WTC11 (cell line): Measurements from ENCODE around the gene ATXN7. TPM values are rescaled to one million over a fixed set of nuclear protein-coding genes. Genes with fewer than 3 reads are reported as not detected.

ENCODE experiments used
- ATAC-seq: fragments of 200-7000 bp; cut with Tn5 transposase; 2 replicates; pipeline ENCODE4 v1.10.0; 2021; ENCODE audit warnings: mild to moderate bottlenecking, moderate library complexity
- CTCF ChIA-PET: fragments of 300-600 bp; sonication (Branson Sonifier 250); formaldehyde crosslinking; loops from one replicate; lab custom pipeline; 2021; ENCODE audit warnings: antibody characterized with exemption; lab: Charles Lee
- POLR2A ChIA-PET: fragments of 350-600 bp; sonication (Branson Sonifier 250); formaldehyde crosslinking; loops from one replicate; lab custom pipeline; 2021; ENCODE audit warnings: antibody characterized with exemption; lab: Charles Lee
- DNase-seq: peaks from one replicate; pipeline ENCODE4 v3.0.0; 2021; ENCODE audit warnings: low spot score
- H3K27ac Mint-ChIP-seq: 2 replicates; pipeline ENCODE4 v1.8.0; 2021; ENCODE audit warnings: mixed read lengths
- H3K27me3 Mint-ChIP-seq: 2 replicates; pipeline ENCODE4 v1.8.0; 2021; ENCODE audit warnings: low read depth, mild to moderate bottlenecking, moderate library complexity, mixed read lengths
- H3K36me3 Mint-ChIP-seq: 2 replicates; pipeline ENCODE4 v1.8.0; 2021; ENCODE audit warnings: mixed read lengths
- H3K4me1 Mint-ChIP-seq: 2 replicates; pipeline ENCODE4 v1.8.0; 2022; ENCODE audit warnings: mixed read lengths
- H3K4me3 Mint-ChIP-seq: 2 replicates; pipeline ENCODE4 v1.8.0; 2021; ENCODE audit warnings: mild to moderate bottlenecking, moderate library complexity, mixed read lengths
- H3K9me3 Mint-ChIP-seq: 2 replicates; pipeline ENCODE4 v1.8.0; 2021; ENCODE audit warnings: mixed read lengths
- ATF1 ChIP-seq: sonication (generic); formaldehyde crosslinking; IDR thresholded peaks from 2 replicates; pipeline ENCODE4 v1.8.1; 2023; ENCODE audit warnings: mild to moderate bottlenecking, moderate library complexity, missing genetic modification reagents
- CREB1 ChIP-seq: sonication (generic); formaldehyde crosslinking; IDR thresholded peaks from 2 replicates; pipeline ENCODE4 v1.8.0; 2023; ENCODE audit warnings: mild to moderate bottlenecking, missing genetic modification reagents
- JAZF1 ChIP-seq: fragments of 250-450 bp; sonication (Bioruptor Pico); IDR thresholded peaks from 2 replicates; pipeline ENCODE4 v1.9.0; 2021; ENCODE audit warnings: moderate library complexity, mild to moderate bottlenecking, inconsistent platforms
- JUN ChIP-seq: sonication (generic); formaldehyde crosslinking; IDR thresholded peaks from 2 replicates; pipeline ENCODE4 v1.8.0; 2023; ENCODE audit warnings: mild to moderate bottlenecking, missing genetic modification reagents
- KAT7 ChIP-seq: sonication (generic); formaldehyde crosslinking; IDR thresholded peaks from 2 replicates; pipeline ENCODE4 v1.8.1; 2023; ENCODE audit warnings: missing genetic modification reagents, mild to moderate bottlenecking, borderline replicate concordance
- NR1H2 ChIP-seq: sonication (generic); formaldehyde crosslinking; IDR thresholded peaks from 2 replicates; pipeline ENCODE4 v1.9.0; 2021; ENCODE audit warnings: mild to moderate bottlenecking, moderate library complexity, missing genetic modification reagents
- RORB ChIP-seq: fragments of 250-450 bp; sonication (Bioruptor Pico); IDR thresholded peaks from 2 replicates; pipeline ENCODE4 v1.9.0; 2021; ENCODE audit warnings: mild to moderate bottlenecking
- SP1 ChIP-seq: sonication (generic); formaldehyde crosslinking; conservative IDR thresholded peaks from 2 replicates; pipeline ENCODE4 v1.8.1; 2022; ENCODE audit warnings: missing genetic modification reagents
- ZNF121 ChIP-seq: sonication (generic); formaldehyde crosslinking; IDR thresholded peaks from 2 replicates; pipeline ENCODE4 v1.8.0; 2023; ENCODE audit warnings: missing genetic modification reagents
- ZNF138 ChIP-seq: sonication (generic); formaldehyde crosslinking; conservative IDR thresholded peaks from 2 replicates; pipeline ENCODE4 v1.8.1; 2022; ENCODE audit warnings: mild to moderate bottlenecking, moderate library complexity, missing genetic modification reagents
- total RNA-seq: library from RNA; stranded (reverse); gene quantifications from 3 replicates; pipeline ENCODE4 v1.2.3, GENCODE V29; 2021
- TF ChIP-seq, protein P1 (sequence below): sonication (generic); formaldehyde crosslinking; IDR thresholded peaks from 2 replicates; pipeline ENCODE4 v1.8.0; 2023; ENCODE audit warnings: mild to moderate bottlenecking, missing genetic modification reagents
- TF ChIP-seq, protein P2 (sequence below): sonication (generic); formaldehyde crosslinking; IDR thresholded peaks from 2 replicates; pipeline ENCODE4 v1.8.1; 2023; ENCODE audit warnings: mild to moderate bottlenecking, missing genetic modification reagents, borderline replicate concordance
- TF ChIP-seq, protein P3 (sequence below): sonication (generic); formaldehyde crosslinking; IDR thresholded peaks from 2 replicates; pipeline ENCODE4 v1.8.1; 2022; ENCODE audit warnings: low read depth, mild to moderate bottlenecking, moderate library complexity, missing genetic modification reagents, borderline replicate concordance
- TF ChIP-seq, protein P4 (sequence below): sonication (generic); formaldehyde crosslinking; IDR thresholded peaks from 2 replicates; pipeline ENCODE4 v1.8.0; 2022; ENCODE audit warnings: missing genetic modification reagents
- TF ChIP-seq, protein P5 (sequence below): fragments of 250-450 bp; sonication (Bioruptor Pico); IDR thresholded peaks from 2 replicates; pipeline ENCODE4 v1.8.0; 2021; ENCODE audit warnings: mild to moderate bottlenecking

The ATXN7 gene
- total RNA-seq, 1 experiment from 2014 or later = 11.7 TPM

DNA sequence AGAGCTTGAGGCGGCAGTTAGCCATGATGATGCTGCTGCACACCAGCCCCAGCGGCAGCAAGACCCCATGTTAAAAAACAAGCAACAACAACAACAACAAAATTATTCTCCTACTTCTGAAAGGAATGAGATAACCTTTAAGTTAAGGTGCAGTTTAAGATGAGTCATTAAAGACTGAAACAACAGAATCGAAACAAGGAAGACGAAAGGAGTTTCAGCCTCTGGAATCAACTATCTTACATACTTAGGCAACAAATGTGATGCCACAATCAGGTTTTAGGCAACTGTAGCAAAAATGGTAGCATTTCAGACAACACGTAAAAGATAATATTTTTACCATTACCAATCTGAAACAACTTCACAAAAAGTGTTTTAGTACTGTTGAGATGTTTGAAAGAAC is 36.3 kb downstream of the ATXN7 start:
- TF ChIP-seq ATF1 (CRISPR knock-in tag) (no peak), ZNF121 (CRISPR knock-in tag) (no peak), CREB1 (CRISPR knock-in tag) (no peak), JUN (no peak), NR1H2 (no peak), ZNF138 (CRISPR knock-in tag) (no peak), SP1 (CRISPR knock-in tag) (no peak), KAT7 (CRISPR knock-in tag) (no peak), RORB (CRISPR knock-in tag) (no peak), JAZF1 (CRISPR knock-in tag) (no peak)
- TF ChIP-seq, protein P1, sequence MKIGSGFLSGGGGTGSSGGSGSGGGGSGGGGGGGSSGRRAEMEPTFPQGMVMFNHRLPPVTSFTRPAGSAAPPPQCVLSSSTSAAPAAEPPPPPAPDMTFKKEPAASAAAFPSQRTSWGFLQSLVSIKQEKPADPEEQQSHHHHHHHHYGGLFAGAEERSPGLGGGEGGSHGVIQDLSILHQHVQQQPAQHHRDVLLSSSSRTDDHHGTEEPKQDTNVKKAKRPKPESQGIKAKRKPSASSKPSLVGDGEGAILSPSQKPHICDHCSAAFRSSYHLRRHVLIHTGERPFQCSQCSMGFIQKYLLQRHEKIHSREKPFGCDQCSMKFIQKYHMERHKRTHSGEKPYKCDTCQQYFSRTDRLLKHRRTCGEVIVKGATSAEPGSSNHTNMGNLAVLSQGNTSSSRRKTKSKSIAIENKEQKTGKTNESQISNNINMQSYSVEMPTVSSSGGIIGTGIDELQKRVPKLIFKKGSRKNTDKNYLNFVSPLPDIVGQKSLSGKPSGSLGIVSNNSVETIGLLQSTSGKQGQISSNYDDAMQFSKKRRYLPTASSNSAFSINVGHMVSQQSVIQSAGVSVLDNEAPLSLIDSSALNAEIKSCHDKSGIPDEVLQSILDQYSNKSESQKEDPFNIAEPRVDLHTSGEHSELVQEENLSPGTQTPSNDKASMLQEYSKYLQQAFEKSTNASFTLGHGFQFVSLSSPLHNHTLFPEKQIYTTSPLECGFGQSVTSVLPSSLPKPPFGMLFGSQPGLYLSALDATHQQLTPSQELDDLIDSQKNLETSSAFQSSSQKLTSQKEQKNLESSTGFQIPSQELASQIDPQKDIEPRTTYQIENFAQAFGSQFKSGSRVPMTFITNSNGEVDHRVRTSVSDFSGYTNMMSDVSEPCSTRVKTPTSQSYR (CRISPR knock-in tag) = no peak
- TF ChIP-seq, protein P2, sequence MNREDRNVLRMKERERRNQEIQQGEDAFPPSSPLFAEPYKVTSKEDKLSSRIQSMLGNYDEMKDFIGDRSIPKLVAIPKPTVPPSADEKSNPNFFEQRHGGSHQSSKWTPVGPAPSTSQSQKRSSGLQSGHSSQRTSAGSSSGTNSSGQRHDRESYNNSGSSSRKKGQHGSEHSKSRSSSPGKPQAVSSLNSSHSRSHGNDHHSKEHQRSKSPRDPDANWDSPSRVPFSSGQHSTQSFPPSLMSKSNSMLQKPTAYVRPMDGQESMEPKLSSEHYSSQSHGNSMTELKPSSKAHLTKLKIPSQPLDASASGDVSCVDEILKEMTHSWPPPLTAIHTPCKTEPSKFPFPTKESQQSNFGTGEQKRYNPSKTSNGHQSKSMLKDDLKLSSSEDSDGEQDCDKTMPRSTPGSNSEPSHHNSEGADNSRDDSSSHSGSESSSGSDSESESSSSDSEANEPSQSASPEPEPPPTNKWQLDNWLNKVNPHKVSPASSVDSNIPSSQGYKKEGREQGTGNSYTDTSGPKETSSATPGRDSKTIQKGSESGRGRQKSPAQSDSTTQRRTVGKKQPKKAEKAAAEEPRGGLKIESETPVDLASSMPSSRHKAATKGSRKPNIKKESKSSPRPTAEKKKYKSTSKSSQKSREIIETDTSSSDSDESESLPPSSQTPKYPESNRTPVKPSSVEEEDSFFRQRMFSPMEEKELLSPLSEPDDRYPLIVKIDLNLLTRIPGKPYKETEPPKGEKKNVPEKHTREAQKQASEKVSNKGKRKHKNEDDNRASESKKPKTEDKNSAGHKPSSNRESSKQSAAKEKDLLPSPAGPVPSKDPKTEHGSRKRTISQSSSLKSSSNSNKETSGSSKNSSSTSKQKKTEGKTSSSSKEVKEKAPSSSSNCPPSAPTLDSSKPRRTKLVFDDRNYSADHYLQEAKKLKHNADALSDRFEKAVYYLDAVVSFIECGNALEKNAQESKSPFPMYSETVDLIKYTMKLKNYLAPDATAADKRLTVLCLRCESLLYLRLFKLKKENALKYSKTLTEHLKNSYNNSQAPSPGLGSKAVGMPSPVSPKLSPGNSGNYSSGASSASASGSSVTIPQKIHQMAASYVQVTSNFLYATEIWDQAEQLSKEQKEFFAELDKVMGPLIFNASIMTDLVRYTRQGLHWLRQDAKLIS (CRISPR knock-in tag) = no peak
- TF ChIP-seq, protein P3, sequence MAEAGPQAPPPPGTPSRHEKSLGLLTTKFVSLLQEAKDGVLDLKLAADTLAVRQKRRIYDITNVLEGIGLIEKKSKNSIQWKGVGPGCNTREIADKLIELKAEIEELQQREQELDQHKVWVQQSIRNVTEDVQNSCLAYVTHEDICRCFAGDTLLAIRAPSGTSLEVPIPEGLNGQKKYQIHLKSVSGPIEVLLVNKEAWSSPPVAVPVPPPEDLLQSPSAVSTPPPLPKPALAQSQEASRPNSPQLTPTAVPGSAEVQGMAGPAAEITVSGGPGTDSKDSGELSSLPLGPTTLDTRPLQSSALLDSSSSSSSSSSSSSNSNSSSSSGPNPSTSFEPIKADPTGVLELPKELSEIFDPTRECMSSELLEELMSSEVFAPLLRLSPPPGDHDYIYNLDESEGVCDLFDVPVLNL = no peak
- TF ChIP-seq, protein P4, sequence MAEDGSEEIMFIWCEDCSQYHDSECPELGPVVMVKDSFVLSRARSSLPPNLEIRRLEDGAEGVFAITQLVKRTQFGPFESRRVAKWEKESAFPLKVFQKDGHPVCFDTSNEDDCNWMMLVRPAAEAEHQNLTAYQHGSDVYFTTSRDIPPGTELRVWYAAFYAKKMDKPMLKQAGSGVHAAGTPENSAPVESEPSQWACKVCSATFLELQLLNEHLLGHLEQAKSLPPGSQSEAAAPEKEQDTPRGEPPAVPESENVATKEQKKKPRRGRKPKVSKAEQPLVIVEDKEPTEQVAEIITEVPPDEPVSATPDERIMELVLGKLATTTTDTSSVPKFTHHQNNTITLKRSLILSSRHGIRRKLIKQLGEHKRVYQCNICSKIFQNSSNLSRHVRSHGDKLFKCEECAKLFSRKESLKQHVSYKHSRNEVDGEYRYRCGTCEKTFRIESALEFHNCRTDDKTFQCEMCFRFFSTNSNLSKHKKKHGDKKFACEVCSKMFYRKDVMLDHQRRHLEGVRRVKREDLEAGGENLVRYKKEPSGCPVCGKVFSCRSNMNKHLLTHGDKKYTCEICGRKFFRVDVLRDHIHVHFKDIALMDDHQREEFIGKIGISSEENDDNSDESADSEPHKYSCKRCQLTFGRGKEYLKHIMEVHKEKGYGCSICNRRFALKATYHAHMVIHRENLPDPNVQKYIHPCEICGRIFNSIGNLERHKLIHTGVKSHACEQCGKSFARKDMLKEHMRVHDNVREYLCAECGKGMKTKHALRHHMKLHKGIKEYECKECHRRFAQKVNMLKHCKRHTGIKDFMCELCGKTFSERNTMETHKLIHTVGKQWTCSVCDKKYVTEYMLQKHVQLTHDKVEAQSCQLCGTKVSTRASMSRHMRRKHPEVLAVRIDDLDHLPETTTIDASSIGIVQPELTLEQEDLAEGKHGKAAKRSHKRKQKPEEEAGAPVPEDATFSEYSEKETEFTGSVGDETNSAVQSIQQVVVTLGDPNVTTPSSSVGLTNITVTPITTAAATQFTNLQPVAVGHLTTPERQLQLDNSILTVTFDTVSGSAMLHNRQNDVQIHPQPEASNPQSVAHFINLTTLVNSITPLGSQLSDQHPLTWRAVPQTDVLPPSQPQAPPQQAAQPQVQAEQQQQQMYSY (CRISPR knock-in tag) = no peak
- TF ChIP-seq, protein P5, sequence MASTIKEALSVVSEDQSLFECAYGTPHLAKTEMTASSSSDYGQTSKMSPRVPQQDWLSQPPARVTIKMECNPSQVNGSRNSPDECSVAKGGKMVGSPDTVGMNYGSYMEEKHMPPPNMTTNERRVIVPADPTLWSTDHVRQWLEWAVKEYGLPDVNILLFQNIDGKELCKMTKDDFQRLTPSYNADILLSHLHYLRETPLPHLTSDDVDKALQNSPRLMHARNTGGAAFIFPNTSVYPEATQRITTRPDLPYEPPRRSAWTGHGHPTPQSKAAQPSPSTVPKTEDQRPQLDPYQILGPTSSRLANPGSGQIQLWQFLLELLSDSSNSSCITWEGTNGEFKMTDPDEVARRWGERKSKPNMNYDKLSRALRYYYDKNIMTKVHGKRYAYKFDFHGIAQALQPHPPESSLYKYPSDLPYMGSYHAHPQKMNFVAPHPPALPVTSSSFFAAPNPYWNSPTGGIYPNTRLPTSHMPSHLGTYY = no peak
- TF ChIP-seq, all 79 proteins: peak for 0
- Mint-ChIP-seq H3K36me3 (peaks cover 9% of the 10 kb centered on the region), H3K4me1 (peaks cover 12% of the 10 kb centered on the region), H3K27ac (peak overlapping the region; percentile 48; the same call in 1 of the 2 replicates), H3K9me3 (peaks cover 4% of the 10 kb centered on the region; the same call in 1 of the 2 replicates), H3K4me3 (no peak overlapping the region), H3K27me3 (no peaks in the 10 kb centered on the region)
- ChIA-PET CTCF (no interaction called here), POLR2A (no interaction called here)
- no peak for ATAC-seq
- DNase-seq = no peak
